Bronchial epithelial cell (primary cell): ENCODE data around the gene AGMO. TPM values are rescaled to one million over a fixed set of nuclear protein-coding genes. Genes with fewer than 3 reads are reported as not detected.

Experiments
- DNase-seq: peaks from one replicate; pipeline ENCODE4 v3.0.0-alpha.2; 2010; ENCODE audit warnings: low read depth
- FAIRE-seq: peaks from 2 replicates; lab custom pipeline; 2011; peaks lifted over from hg19 to GRCh38; lab: Jason Lieb, UNC
- H3K27me3 ChIP-seq: 2 replicates; pipeline ENCODE4 v1.5.1; 2011; ENCODE audit warnings: low read length; ENCODE audit not compliant: control insufficient read depth, insufficient read depth
- H3K36me3 ChIP-seq: 2 replicates; pipeline ENCODE4 v1.5.1; 2011; ENCODE audit warnings: low read length; ENCODE audit not compliant: control insufficient read depth, insufficient read depth
- H3K4me3 ChIP-seq: 2 replicates; pipeline ENCODE4 v1.5.1; 2011; ENCODE audit warnings: mild to moderate bottlenecking, low read depth, low read length, control low read depth
- total RNA-seq: library from RNA; depleted of rRNA; stranded (reverse); fragments of >200 nt; gene quantifications from 2 replicates; pipeline ENCODE4 v1.2.1, GENCODE V29; 2014
- TF ChIP-seq, protein P1 (sequence below): IDR thresholded peaks from 2 replicates; pipeline ENCODE4 v1.5.1; 2011; ENCODE audit warnings: mild to moderate bottlenecking, moderate library complexity, low read length, control low read depth, inconsistent platforms; ENCODE audit not compliant: insufficient read depth, severe bottlenecking

AGMO gene
- total RNA-seq, 1 donor from 2014 or later, result under 0.01 TPM

DNA sequence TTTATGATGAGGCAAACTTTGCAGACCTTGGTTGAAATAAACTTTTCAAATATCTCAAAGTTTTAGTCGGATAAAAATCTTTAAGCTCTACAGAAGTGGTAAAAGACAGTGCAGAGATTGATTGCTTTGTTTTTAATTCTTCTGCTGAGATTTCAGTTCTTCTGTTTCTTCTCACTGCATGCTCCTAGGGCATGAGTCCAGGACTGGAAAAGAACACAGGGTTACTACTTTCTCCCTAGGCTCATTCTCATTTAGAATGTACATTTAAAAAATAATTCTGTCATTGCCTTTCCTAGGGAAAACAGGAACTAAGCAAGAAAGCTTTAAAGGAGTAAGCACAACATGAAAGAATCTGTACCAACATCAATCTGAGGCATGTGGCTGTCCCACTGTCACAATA is 402.6 kb downstream of the AGMO start:
- Histone ChIP-seq H3K4me3 (no peak overlapping the region), H3K27me3 (no peaks in the 10 kb centered on the region), H3K36me3 (no peaks in the 10 kb centered on the region)
- TF ChIP-seq, protein P1, sequence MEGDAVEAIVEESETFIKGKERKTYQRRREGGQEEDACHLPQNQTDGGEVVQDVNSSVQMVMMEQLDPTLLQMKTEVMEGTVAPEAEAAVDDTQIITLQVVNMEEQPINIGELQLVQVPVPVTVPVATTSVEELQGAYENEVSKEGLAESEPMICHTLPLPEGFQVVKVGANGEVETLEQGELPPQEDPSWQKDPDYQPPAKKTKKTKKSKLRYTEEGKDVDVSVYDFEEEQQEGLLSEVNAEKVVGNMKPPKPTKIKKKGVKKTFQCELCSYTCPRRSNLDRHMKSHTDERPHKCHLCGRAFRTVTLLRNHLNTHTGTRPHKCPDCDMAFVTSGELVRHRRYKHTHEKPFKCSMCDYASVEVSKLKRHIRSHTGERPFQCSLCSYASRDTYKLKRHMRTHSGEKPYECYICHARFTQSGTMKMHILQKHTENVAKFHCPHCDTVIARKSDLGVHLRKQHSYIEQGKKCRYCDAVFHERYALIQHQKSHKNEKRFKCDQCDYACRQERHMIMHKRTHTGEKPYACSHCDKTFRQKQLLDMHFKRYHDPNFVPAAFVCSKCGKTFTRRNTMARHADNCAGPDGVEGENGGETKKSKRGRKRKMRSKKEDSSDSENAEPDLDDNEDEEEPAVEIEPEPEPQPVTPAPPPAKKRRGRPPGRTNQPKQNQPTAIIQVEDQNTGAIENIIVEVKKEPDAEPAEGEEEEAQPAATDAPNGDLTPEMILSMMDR, result no peak
- FAIRE-seq (no peak), DNase-seq (no peak)

DNA sequence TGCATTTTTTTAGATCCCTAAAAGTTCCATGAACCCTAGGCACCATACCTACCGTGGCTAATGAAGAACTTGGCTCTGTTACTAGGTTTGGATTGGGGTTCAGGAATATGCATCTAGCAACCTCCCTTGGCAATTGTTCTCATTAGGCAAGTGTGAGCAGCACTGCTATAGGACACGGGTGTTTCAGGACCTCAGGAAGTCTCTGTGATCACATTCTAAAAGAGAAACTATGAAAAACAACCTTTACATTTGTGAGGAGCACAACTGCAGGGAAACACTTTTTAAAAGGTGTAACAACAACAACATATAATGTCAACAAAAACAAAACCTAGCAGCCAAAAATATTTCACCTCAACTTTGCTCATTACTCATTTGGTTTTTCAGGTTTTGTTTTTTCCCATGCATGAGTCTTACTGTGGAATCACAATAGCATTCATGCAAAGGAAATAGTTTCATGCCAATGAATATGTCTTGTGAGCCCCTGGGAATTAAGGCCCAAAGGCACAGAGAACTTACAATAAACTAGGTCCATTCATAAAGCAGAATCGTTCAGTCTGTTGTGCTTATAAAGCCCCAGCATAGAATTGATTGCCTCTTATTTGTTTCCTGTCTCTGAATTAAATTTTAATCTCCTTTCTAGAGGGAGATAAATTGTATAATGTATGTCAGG is 403.5 kb downstream of the AGMO start:
- Histone ChIP-seq H3K4me3 (no peak overlapping the region), H3K27me3 (no peaks in the 10 kb centered on the region), H3K36me3 (no peaks in the 10 kb centered on the region)
- FAIRE-seq, result no peak
- TF ChIP-seq, protein P1, result no peak
- peak; percentile 1 for DNase-seq

Other genes with a start within 250 kb of the AGMO start
- gene MEOX2, start 124.7 kb upstream of the AGMO start, total RNA-seq, result not detected in 2 replicates